ENCODE data around the gene YDJC.

DNA sequence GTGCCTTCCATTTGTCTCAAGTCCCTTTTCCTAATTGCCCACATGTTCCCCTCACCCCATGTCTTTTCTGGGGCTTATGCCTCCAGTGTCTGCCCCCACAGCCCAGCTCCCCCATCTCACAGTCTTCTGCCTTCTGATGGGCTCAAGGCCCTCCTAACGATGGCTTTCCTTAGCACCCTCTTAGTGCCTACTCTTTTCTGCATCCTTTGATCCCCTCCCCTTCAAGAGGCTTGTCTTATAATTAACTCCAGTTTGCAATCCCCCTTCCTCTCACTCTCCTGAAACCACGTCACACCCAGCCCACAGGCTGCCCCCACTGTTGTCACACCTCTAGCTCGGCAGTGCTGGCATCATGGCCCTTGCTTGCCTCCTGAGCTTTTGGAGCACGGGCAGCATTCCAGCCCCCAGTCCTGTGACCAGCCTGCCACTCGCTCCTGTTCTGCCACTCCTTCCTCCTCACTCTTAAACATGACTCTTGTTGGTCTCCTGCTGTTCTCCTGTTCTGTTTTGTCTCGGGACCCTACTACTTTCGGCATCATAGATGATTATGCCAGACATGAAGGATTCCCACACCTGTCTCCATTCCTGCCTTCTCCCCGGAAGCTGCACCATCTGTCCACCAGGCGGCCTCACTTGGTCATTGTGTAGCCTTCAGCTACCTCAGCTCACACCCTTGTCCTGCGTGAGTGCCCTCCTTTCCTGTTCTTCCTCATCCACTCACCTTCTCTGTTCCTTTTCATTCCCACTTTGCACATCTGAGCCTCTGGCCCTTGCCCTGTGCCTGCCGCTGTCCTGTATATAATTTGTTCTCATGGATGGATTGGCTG, 36.2 kb downstream of the YDJC start:
- no peak for TF ChIP-seq SMAD2 (IDR thresholded peaks at IDR 0.05; ENCODE audit: low read depth, low read length)
- no peak for TF ChIP-seq PRPF4 (IDR thresholded peaks at IDR 0.05; ENCODE audit: insufficient read depth, low read depth, low read length, poor library complexity, severe bottlenecking)
- TF ChIP-seq ZFP36 (IDR thresholded peaks at IDR 0.05; ENCODE audit: low read depth, low read length, partially characterized antibody): peak; percentile 52
- TF ChIP-seq, protein P1, sequence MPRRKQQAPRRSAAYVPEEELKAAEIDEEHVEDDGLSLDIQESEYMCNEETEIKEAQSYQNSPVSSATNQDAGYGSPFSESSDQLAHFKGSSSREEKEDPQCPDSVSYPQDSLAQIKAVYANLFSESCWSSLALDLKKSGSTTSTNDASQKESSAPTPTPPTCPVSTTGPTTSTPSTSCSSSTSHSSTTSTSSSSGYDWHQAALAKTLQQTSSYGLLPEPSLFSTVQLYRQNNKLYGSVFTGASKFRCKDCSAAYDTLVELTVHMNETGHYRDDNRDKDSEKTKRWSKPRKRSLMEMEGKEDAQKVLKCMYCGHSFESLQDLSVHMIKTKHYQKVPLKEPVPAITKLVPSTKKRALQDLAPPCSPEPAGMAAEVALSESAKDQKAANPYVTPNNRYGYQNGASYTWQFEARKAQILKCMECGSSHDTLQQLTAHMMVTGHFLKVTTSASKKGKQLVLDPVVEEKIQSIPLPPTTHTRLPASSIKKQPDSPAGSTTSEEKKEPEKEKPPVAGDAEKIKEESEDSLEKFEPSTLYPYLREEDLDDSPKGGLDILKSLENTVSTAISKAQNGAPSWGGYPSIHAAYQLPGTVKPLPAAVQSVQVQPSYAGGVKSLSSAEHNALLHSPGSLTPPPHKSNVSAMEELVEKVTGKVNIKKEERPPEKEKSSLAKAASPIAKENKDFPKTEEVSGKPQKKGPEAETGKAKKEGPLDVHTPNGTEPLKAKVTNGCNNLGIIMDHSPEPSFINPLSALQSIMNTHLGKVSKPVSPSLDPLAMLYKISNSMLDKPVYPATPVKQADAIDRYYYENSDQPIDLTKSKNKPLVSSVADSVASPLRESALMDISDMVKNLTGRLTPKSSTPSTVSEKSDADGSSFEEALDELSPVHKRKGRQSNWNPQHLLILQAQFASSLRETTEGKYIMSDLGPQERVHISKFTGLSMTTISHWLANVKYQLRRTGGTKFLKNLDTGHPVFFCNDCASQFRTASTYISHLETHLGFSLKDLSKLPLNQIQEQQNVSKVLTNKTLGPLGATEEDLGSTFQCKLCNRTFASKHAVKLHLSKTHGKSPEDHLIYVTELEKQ (CRISPR knock-in tag; IDR thresholded peaks at IDR 0.05): no peak
- TF ChIP-seq TBL1XR1 (IDR thresholded peaks at IDR 0.05; ENCODE audit: low read length in 2 of 2): 0 out of 4 replicates have a peak, but pooled peaks of 1 of the 2 experiments have one; percentile 6
- TF ChIP-seq, protein P2, sequence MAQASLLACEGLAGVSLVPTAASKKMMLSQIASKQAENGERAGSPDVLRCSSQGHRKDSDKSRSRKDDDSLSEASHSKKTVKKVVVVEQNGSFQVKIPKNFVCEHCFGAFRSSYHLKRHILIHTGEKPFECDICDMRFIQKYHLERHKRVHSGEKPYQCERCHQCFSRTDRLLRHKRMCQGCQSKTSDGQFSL (CRISPR knock-in tag; IDR thresholded peaks at IDR 0.05): no peak
- TF ChIP-seq, protein P2 (tag; IDR thresholded peaks at IDR 0.05): no peak

Measured in K562 (cell line).